Gastroesophageal sphincter (tissue), 3 donors: ENCODE measurements around the gene SHANK3.
A peak's percentile ranks its signal among the peaks of the same experiment; 100 is the strongest.

ENCODE experiments used
- POLR2A ChIP-seq, 2 donors: fragments of 450-650 bp; IDR thresholded peaks; one replicate each; pipeline ENCODE4 v1.6.1; 2017; ENCODE audit warnings: antibody characterized with exemption in 2 of 2, mild to moderate bottlenecking in 2 of 2, moderate library complexity in 1 of 2
- TF ChIP-seq, protein P1 (sequence below), 4 experiments: fragments of 200-600 bp in 2 of 4; fragments of 450-650 bp in 2 of 4; sonication (generic) in 1 of 4; IDR thresholded peaks; one replicate each; pipeline ENCODE4 v1.5.1; 2017 to 2019; ENCODE audit warnings: antibody characterized with exemption in 4 of 4, mild to moderate bottlenecking in 2 of 4, moderate library complexity in 2 of 4

DNA sequence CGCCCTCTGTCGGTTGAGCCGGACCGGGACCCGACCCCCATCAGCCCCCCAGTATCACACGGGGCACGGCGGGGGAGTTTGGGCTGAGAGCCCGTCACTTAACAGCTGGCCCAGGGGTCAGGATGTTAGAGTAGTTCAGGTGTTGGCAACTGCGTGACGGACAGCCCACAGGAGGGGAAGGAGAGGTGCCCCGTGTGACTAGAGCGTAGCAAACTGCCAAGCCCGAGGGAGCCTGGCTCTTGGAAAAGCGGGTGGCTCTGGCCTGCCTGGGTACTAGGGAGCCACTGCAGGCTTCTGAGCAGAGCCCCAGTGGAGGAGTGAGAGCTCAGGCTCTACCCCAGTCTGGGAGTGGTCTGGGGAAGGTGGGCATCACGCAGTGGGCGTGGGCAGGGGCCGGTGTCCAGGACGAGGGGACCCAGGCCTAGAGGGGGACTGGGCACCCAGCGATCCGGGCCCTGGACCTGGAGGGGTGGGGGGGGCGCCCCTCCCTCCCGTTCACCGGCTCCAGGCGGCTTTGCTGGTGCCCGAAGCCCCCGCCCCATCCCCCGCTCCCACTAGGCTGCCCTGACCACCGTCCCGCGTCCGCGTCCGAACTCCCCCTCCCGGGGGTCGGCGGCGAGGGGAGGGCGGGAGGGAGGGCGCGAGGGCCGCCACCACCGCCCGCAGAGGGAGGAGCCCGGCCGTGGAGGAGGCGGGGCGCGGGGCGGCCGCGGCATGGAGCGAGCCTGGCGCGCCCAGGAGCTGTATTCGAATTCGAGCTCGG is 24.4 kb downstream of the SHANK3 start:
- TF ChIP-seq, protein P1, sequence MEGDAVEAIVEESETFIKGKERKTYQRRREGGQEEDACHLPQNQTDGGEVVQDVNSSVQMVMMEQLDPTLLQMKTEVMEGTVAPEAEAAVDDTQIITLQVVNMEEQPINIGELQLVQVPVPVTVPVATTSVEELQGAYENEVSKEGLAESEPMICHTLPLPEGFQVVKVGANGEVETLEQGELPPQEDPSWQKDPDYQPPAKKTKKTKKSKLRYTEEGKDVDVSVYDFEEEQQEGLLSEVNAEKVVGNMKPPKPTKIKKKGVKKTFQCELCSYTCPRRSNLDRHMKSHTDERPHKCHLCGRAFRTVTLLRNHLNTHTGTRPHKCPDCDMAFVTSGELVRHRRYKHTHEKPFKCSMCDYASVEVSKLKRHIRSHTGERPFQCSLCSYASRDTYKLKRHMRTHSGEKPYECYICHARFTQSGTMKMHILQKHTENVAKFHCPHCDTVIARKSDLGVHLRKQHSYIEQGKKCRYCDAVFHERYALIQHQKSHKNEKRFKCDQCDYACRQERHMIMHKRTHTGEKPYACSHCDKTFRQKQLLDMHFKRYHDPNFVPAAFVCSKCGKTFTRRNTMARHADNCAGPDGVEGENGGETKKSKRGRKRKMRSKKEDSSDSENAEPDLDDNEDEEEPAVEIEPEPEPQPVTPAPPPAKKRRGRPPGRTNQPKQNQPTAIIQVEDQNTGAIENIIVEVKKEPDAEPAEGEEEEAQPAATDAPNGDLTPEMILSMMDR (IDR thresholded peaks at IDR 0.05) = peak in 3 of 4 experiments; percentile 8 to 54 (median 41)
- TF ChIP-seq POLR2A (IDR thresholded peaks at IDR 0.05) = no peak
